SU-DHL-6 (cell line): Measurements from ENCODE around the gene LRP1B.

Experiments used
- EZH2phosphoT487 ChIP-seq: fragments of 200-600 bp; sonication (generic), shearing (Covaris generic); conservative IDR thresholded peaks from 2 replicates; pipeline ENCODE4 v1.6.1; 2018; ENCODE audit warnings: mild to moderate bottlenecking, antibody characterized with exemption, low read length, moderate library complexity, mixed read lengths
- TF ChIP-seq, protein P1 (sequence below): fragments of 200-600 bp; sonication (generic); IDR thresholded peaks from one replicate; pipeline ENCODE4 v1.5.1; 2017; ENCODE audit warnings: antibody characterized with exemption, mild to moderate bottlenecking, low read length, moderate library complexity; ENCODE audit not compliant: insufficient read depth, poor library complexity, severe bottlenecking

DNA sequence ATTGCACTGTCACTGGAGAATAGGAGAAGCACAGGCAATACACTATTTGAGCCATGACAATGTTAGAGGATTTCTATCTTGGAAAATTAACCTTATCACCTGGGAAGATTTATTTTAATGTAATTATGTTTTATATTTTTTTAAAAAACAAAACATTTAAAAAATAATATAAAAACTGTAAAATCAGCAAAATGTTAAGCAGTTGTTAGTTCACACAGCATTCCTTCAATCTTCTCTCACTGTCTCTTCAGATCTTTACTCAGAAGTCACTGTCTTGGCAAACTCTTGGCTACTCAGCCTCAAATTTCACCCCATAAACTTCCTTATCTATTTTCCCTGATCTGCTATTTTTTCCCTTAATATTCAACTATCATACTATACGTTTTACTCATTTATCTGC, 1322.6 kb downstream of the LRP1B start:
- TF ChIP-seq, protein P1, sequence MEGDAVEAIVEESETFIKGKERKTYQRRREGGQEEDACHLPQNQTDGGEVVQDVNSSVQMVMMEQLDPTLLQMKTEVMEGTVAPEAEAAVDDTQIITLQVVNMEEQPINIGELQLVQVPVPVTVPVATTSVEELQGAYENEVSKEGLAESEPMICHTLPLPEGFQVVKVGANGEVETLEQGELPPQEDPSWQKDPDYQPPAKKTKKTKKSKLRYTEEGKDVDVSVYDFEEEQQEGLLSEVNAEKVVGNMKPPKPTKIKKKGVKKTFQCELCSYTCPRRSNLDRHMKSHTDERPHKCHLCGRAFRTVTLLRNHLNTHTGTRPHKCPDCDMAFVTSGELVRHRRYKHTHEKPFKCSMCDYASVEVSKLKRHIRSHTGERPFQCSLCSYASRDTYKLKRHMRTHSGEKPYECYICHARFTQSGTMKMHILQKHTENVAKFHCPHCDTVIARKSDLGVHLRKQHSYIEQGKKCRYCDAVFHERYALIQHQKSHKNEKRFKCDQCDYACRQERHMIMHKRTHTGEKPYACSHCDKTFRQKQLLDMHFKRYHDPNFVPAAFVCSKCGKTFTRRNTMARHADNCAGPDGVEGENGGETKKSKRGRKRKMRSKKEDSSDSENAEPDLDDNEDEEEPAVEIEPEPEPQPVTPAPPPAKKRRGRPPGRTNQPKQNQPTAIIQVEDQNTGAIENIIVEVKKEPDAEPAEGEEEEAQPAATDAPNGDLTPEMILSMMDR: no peak
- TF ChIP-seq EZH2phosphoT487: no peak
